ENCODE results near the gene STX8.

The STX8 gene

DNA sequence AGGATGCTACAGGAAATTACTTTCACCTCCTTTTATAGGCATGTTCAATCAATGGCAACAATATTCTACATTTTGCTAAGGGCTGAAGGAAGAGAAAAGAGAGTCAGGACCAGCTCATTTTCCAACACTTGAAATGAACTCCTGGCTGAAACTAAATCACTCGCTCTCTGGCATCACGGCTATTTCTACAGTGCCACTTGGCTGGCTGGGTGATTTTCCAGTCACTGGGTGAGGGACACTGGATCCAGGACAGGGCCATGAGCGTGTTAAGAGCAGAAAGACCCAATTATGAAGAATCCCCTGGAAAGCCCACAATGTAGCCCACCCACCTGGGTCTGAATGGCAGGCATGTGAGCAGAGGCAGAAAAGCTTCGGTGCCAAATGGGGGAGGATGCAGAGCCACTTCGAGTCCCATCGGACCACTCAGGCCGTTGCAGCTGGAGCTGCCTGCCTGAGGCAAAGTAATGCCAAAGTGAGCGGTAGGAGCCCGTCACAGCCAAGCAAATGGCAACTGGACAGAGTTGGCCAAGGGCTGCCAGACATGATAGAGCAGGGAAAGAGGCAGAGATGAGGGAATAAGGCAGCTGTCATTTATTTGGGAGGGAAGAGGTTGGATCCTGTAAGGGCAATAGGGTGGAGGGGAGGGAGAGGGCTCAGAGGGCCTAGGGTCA is 246.2 kb downstream of the STX8 start:
- no peak overlapping the region for H3K4me3 ChIP-seq
- TF ChIP-seq, protein P1, sequence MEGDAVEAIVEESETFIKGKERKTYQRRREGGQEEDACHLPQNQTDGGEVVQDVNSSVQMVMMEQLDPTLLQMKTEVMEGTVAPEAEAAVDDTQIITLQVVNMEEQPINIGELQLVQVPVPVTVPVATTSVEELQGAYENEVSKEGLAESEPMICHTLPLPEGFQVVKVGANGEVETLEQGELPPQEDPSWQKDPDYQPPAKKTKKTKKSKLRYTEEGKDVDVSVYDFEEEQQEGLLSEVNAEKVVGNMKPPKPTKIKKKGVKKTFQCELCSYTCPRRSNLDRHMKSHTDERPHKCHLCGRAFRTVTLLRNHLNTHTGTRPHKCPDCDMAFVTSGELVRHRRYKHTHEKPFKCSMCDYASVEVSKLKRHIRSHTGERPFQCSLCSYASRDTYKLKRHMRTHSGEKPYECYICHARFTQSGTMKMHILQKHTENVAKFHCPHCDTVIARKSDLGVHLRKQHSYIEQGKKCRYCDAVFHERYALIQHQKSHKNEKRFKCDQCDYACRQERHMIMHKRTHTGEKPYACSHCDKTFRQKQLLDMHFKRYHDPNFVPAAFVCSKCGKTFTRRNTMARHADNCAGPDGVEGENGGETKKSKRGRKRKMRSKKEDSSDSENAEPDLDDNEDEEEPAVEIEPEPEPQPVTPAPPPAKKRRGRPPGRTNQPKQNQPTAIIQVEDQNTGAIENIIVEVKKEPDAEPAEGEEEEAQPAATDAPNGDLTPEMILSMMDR (IDR thresholded peaks at IDR 0.05), result no peak
- H3K27ac ChIP-seq, result no peak overlapping the region
- no peak for DNase-seq (ENCODE audit: low spot score)

DNA sequence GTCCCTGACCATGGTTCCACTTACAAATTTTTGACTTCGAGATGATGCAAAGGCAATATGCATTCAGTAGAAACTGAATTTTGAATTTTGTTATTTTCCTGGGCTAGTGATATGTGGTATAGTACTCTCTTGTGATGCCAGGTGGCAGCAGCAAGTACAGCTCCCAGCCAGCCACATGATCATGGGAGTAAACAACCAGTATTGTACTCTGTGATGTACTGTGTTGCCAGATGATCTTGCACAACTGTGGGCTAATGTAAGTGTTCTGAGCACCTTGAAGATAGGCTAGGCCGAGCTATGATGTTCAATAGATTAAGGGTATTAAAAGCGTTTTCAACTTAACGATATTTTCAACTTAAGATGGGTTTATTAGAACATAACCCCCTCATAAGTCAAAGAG is 250.8 kb downstream of the STX8 start:
- Histone ChIP-seq H3K27ac (no peak overlapping the region), H3K4me3 (no peak overlapping the region)
- TF ChIP-seq, protein P1 (IDR thresholded peaks at IDR 0.05), result no peak
- DNase-seq (ENCODE audit: low spot score), result no peak

DNA sequence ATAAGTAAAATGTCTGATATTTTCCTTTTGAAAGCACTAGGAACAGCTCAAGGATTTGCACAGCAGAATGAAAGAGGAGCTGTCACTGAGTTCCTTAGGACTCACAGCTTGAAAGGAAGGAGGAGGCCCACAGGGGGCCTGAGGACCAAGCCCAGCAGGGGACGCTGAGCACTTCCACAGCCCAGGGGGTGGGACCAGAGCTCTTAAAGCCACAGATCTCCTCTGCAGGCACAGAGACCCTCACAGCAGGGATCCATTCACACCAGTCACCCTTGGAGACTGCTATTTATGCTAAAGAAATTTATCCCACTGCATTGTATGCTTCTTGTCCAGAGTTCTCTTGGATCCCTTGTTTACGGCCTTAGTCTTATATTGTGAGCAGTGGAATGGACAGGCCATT is 253.3 kb downstream of the STX8 start:
- Histone ChIP-seq H3K27ac (no peak overlapping the region), H3K4me3 (no peak overlapping the region)
- DNase-seq (ENCODE audit: low spot score), result no peak
- TF ChIP-seq, protein P1 (IDR thresholded peaks at IDR 0.05), result no peak

DNA sequence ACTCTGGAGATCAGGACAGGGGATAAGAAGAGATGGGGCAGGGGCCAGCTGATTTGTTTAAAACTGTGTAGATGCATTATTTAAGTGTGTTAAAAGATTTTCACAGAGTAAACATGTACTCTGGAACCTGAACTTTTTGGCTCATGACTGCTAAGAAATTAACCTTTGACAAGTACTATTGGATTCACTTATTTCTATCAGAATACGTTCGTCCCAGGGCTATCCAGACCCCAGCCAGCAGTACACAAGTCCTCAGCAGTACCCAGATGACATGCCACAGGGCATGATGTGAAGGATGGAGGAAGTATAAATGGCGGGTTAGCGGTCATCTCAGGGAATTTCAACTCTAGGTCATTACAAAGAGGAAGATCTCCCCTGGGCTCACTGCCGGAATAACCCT is 253.7 kb downstream of the STX8 start:
- TF ChIP-seq, protein P1 (IDR thresholded peaks at IDR 0.05), result no peak
- Histone ChIP-seq H3K4me3 (no peak overlapping the region), H3K27ac (no peak overlapping the region)
- DNase-seq (ENCODE audit: low spot score), result no peak

- TF ChIP-seq, protein P1 (IDR thresholded peaks at IDR 0.05), result no peak
Observed at GRCh38 chr17:9315360-9315759, 260.3 kb downstream of the STX8 start.

DNA sequence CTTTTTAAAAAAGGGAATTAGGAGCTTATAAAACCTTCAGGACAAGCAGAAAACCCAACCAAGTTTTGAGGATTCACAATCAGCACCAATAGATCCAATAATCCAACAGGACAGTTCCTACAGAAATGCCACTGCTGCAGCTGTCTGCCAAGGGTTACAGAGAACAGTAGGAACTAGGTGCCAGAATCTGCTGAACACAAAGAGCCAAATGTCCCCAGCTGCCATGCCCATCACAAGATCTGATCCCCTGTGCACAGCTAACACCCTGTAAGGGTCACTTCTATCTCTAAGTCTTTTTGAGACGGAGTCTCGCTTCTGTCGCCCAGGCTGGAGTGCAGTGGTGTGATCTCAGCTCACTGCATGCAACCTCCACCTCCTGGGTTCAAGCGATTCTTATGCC is 262.3 kb downstream of the STX8 start:
- DNase-seq (ENCODE audit: low spot score), result no peak
- TF ChIP-seq, protein P1 (IDR thresholded peaks at IDR 0.05), result no peak
- Histone ChIP-seq H3K27ac (no peak overlapping the region), H3K4me3 (no peak overlapping the region)

More at GRCh38 chr17:9315360-9315759, 260.3 kb downstream of the STX8 start:
- H3K4me3 ChIP-seq, result no peak overlapping the region
- no peak for DNase-seq (ENCODE audit: low spot score)
- H3K27ac ChIP-seq, result no peak overlapping the region

DNA sequence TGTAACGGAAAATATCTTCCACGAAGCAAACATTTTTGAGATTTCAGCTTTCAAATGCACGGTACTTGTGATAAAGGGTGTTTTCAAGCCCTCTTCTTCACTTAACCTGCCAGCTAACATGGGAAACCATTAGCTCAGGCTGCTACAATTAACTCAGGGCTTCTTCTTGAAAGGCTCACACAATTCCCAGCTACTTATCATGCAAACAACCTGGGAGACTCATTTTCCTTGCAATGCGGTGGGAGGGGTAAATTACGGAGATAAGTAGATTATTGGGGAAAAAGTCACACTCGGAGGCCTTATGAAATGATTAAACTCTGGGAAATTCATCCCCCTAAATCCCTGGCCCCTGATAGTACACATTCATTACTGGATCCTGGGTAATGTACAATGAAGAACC is 266.4 kb downstream of the STX8 start:
- Histone ChIP-seq H3K27ac (no peak overlapping the region), H3K4me3 (no peak overlapping the region)
- DNase-seq (ENCODE audit: low spot score), result no peak
- TF ChIP-seq, protein P1 (IDR thresholded peaks at IDR 0.05), result no peak

Measured in coronary artery (tissue), 2 donors.